Activated CD8-positive, alpha-beta memory T cell treated with anti-CD3 and anti-CD28 coated beads for 4 hours (primary cell): ENCODE data around the gene PAM16.
"Not testable (repeated sequence)": the region's sequence is repeated elsewhere in the genome, so short reads cannot be mapped to it uniquely, and the experiment has no call there.

Experiments
- DNase-seq, 2 donors: peaks; one replicate each; pipeline ENCODE4 v3.0.0-alpha.2; 2020; ENCODE audit warnings: low read depth in 2 of 2

Gene PAM16

DNA sequence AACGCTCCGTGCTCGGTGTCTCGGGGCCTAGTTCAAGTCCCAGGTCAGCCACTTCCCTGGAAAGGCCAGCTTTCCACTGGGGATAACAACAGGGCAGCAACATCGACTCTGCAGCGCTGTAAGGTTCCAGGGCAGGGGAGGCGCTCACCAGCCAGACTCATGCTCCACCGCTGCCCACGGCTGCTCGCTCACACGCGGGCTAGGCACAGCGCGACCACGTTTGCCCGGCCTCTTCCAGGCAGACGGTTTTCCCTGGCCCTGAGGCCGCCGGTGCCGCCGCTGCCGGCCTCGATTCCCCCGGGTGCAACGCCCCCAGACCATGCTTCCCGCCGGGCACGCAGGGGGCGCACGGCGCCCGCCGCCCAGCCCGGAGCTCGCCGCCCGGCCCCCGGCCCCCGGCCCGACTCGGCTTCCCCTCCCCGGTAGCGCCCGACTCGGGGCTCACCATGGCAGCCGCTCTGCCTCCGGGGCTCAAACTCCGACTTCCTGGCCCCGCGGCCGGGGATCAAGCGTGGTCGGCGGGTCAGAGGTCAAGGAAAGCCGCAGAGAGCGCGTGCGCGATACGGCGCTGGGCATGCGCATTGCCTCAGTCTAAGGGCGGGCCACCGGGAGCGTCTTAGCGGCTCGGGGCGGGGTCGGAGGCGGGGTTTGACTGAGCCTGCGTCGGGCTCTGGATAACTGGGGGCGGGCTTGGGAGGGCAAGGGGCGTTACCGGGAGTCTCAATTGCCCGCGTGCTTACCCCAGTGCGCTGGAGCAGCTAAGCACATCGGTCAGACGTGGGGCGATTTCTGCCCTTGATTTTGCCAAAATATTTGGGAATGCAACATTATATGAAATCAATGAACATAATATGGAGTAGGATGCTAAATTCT, at the start of gene PAM16:
PAM16 (minus strand) TSS at position 535 of the 873 bp plus-strand sequence; CDS start at position 448, 87 bp downstream.
- peak; percentile 95 to 97 for DNase-seq

DNA sequence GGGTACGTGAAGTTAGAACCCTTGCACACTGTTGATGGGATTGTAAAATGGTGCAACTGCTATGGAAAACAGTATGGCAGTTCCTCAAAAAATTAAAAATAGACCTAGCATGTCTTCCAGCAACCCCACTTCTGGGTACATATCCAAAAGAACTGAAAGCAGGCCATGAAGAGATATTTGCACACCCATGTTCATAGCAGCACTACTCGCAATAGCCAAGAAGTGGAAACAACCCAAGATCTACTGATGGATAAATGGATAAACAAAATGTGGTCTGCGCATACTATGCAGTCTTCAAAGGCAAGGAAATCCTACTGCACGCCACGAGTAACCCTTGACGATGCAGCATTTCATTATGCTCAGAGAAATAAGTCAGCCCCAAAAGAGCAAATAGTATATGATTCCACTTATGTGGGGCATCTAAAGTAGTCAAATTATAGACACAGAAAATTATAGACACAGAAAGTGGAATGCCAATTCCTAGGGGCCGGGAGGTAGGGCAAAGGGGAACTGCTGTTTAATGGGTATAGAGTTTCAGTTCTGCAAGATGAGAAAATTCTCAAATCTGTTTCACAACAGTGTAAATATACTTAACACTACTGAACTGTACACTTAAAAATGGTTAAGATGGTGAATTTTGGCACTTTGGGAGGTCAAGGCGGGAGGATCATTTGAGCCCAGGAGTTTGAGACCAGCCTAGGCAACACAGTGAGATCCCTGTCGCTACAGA, 48.0 kb upstream of the PAM16 start:
- no peak for DNase-seq

DNA sequence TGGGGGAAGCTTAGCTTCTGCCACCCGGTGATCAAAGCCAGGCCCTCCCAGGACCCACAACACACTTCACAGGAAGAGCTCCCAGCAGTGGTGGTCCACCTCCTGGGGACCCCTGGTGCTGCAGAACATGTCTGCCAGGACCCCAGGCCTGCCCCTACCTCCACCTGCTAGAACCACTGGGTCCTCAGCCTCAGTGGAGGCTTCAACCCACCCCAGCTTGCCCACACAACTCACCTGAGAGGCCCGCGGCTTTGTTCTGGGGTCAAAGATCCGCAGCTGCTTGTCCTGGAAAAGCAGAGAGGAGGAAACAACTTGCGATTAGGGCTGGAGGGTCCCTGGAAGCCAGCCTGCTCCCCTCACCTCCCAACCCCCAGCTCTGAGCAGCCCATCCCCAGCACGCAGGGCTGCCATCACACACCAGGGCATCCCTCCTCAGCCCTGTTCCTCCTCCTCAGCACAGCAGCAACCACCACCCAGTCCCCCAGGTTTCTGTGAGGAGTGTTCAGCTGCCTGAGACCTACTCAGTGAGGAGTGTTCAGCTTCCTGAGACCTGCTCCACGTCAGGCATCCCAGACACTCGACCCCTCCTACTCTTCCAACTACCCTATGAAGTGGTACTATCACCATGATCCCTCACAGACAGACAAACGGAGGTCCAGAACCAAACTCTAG, 44.1 kb upstream of the PAM16 start:
- DNase-seq, result no peak

DNA sequence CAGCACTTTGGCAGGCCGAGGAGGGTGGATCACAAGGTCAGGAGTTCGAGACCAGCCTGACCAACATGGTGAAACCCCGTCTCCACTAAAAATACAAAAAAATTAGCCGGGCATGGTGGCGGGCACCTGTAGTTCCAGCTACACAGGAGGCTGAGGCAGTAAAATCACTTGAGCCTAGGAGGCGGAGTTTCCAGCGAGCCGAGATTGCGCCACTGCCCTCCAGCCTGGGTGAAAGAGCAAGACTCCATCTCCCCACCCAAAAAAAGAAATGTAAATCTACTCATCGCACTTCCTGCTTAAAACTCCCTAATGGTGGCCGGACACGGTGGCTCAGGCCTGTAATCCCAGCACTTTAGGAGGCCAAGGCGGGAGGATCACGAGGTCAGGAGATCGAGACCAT, 42.7 kb upstream of the PAM16 start:
- DNase-seq, result not testable (repeated sequence)

DNA sequence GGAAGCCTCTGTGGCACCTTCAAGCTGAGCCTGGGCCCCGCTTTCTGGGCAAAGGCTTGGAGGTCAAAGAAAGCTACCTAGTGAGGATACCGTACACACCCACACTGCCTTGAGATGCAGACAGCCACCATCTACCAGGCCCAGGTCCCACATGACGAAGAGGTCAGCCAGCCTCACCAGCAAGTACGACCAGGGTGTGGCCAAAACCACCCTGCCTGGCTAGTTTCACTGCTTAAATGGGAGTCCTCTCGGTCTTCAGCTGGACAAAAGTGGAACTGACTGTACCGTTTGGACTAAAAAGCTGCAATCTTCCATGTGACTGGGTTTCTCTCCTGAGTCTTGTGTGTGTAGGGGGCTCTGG, 42.1 kb upstream of the PAM16 start:
- no peak for DNase-seq

DNA sequence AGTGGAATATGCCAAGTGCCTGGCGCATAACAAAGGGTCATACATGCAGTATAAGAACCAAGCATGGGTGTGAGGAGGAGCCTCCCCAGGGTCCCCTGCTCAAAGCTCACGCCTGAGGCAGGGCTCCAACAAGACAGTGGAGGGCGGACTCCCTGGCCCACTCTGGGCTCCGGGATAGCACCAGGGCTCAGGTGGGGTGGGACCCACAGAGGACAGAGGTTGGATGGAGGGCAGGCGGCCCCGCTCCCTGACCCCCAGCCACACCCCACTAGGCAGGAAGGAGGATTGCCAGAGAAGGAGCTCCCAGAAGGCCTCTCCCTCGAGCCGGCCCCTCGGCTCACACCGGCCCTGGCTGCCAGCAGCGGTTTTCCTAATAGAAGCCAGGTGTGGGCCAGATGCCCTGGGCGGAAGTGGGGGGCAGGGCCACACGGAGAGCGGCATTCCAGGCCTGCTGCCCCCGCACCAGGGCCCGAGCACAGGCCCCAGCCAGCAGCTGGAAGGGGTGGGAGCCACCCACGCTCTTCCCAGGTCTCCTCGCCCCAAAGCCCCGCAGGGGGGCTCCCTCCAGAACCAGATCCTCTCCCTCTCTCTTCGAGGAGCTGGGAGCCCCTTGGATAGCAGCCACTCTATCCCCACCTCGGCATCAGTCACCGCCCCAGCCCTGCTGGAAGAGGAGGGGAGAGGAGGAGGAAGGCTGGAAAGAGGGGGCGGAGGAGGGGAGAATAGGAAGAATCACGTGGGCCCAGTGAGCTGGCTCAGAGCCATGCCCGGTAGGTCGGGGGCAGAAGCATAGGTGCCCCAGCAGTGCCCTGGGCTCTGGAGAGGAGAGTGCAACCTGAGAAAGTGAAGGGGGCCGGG, 41.5 kb upstream of the PAM16 start:
- DNase-seq, result no peak

DNA sequence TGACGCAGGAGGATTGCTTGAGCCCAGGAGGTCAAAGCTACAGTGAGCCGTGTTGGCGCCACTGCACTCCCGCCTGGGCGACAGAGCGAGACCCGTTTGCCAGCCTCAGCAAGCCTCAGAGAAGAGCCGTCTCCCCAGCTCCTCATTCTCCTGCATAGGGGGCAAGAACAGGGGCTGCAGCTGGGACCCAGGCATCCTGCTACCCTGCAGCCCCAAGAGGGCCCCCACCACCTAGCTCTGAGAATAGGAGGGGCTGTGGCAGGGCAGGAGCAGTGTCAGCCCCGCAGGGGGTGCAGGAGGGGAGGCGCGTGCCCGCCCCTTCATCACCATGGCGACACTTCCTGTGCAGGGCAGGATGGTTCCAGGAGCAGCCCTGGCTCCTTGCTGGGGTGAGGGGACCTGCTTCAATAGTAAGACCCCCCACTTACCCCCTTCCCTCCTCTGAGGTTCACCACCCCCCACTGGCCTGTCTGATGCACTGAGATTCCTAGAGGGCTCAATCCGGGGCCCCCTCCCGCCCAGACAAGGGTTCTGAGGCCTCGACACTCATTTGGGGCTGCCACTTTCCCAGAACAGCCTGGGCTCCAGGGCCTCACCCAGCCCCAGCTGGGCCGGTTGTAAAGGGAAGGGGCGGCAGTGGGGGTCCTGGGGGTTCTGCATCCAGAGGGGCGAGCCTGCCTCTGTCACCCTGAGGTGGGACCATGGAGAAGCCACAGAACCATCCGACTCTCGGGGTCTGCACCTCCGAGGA, 40.7 kb upstream of the PAM16 start:
- no peak for DNase-seq

DNA sequence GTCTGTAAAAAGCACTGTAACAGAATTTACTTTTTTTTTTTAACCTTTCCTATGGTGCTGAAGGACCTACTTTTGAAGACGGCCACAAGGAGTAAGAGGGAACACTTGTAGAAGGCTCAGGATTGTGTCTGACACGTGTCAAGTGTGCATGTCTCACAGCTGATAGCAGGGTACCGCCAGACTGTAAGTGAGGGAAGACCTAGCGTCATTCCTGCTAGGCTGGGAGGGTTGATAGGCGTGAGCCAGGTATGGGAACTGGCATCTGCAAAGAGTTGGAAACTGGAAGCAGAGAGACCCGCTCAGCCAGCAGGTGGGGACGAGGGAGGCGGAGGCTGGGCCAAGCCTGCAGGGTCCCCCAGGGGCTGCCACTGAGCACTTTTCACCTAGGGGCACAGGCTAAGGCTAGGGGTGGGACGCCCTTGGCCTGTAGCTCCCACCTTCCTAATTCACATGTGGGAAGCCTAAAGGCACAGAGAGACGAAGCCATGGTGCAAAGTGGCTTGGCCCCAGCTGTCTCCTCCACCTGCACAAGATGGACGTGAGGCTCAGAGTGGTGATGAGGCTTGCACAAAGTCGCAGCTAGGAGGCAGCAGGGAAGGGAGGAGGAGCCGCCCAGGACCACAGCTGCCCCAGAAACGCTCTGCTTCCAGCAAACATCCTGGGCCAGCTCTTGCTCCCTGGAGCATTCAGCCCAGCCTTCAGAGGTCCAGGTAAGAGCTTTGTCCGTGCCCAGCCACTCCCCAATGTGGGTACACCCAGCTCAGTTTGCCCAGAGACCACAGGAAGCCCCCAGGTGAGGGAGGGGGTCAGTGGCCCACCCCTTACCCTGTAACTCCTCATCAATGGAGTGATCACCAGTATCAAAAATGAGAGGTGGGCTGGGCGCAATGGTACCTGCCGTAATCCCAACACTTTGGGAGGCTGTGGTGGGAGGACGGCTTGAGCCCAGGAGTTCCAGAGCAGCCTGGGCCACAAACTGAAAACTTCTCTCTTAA, 39.4 kb upstream of the PAM16 start:
- no peak for DNase-seq

DNA sequence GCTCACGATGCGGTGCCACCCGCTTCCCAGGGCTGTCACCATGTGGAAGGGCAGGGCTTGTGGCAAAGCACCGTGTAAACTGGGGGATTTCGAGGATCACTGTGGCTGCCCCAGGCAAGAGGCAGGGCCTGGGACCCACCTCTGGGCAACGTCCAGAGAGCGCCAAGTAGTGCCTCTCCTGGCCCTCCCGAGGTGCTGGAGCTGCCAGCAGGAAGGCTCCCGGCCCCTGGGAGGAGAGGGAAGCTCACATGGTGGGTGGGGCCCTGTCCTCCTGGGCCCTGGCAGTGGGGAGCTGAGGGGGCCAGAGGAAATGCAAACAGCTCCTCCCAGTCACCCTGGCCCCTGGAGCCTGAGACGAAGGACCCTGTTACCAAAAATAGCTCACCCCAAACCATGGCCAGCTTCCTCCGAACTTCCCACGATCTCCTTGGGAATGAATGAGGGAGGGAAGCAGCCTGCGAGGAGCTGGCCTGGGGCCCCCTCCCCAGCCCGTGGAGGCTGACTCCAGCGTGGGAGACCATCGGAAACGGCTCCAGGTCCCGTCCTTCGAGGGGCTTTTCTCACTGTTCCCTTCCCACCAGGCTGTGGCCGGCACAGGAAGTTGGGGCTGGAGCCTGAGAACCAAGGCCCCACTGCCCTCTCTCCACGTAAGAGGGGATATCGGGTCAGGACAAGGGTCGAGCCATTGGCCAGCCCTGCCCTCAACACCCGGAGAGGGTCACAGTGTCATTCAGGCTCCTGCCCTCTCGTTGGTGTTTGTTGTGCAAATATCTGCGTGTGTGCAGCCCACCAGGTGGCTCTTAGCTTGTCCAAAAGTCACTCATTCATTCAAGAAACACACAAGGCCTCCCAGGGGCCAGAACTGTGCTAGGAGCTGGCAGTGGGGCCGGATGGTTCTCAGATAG, 38.2 kb upstream of the PAM16 start:
- DNase-seq, result no peak

DNA sequence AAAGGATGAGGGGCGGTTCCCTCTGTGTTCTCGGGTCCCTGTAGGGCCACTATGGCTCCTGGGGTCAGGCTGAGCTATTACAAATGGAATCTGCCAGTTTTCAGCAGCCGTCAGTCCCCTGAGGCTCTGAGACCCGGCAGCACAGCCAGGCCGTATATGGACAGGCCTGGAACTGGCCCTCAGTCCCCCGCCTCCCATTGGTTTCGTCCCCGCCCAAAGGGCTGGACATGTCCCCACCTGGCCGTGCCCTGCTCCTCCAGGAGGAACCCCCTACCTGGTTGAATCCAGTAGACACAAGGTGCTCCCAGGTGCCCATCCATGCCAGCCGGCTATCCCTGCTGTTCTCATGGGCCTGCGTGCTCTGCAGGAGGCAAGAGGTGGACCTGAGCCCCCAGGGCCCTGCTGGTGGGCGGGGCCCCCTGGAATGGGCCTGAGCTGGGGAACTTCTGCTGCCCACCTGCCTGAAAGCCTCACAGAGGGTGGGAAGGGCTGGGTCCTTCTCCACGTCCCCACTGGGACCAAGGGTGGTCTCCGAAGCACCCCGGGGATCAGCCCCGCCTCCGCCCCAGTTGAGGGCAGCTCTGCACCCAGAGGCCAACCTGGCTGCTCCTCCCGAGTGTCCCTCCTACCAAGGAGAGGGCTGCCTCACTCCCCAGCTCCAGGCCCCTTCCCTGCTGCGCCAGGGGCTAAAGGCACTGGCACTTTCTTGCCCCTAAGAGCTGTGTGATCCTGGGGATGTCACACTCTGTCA, 37.3 kb upstream of the PAM16 start:
- no peak for DNase-seq

DNA sequence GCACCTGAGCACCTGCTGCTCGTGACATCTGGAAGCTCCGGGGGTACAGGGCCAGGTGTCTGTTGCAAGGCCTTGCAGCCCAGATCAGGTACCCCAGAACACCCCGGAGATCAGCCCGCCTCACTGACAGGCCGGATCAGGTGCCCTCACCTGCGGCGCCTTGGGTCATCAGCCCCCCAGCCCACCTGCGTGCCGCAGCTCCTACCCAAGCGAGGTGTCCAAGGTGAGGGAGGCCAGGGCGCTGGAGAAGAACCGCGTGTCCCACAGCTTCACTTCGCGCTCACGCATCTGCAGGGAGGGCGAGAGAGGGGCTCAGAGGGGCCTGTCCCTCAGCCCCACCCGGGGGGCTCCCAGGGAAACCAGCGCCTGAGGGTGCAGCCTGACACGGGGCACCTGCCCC, 36.7 kb upstream of the PAM16 start:
- DNase-seq, result no peak

DNA sequence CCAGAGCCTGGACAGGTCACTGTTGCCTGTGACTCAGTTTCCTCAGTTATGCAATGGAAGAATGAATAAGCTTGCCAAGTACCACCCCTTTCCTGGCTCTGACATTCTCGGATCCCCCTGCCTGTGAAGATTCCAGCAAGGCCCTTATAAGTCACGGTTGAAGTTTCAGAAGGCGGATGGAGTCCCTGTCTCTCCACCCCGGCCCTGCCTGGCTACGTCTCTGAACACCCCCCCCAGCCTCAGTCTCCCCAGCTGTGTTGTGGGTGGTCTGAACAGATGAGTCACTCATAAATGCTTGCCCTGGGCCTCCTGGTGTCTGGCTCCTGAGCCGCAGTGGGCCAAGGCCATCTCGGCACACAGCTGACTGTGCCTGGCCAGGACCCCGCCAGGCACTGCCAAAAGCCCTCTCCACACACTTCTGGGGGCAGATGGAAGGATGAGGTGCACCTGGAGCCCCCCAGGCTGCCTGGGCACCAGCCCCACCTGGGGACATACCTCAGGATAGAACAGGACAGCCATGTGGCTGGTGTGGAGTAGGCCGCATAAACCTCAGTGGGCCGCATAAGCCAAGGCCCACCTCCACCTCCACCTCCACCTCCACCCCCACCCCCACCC, 35.9 kb upstream of the PAM16 start:
- DNase-seq, result no peak

DNA sequence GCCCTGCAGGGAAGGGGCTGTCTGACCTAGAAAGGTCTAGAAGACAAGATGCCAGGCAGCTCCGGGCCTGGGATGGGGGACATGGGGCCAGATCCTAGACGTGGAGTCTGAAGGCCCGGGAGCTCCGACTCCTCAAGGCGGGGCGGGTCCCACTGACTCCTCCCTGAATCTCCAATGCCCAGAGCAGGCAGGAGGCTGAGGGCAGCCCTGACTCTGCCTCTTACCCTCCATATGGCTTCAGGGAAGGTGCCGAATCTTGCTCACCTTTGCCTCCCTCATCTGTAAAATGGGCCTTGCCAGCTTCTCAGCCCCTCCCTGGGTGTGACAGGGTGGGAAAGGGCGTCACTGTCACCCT, 35.3 kb upstream of the PAM16 start:
- DNase-seq, result no peak

DNA sequence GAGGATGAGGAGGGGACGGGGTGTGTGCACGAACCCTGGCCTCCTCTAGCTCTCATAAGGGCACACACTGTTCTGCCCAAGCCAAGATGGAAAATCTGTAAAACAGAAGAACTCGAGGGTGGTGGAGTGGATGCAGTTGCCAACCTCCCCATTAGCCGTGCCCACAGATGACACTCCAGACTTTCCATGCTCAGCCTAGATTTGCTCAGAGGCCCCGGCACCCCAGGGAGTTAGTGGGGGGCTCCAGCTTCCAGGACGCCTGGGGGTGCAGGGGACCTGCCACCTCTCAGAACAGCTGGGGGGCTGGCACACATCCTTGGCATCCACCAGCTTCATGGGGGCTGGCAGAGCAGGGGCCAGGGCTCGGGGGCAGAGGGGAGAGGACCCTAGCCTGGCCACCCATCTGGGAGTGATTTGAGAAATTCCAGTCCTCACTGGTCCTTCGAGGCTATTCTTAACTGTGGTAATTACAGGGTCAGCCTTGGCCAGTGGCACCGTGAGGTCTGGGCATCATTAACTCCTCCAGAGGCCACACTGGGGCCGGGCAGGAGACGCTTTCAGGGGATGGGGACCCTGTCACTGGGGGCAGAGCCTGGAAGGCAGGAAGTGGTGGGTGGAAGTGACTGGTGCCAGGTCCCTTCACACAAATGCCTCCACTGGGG, 34.8 kb upstream of the PAM16 start:
- no peak for DNase-seq

DNA sequence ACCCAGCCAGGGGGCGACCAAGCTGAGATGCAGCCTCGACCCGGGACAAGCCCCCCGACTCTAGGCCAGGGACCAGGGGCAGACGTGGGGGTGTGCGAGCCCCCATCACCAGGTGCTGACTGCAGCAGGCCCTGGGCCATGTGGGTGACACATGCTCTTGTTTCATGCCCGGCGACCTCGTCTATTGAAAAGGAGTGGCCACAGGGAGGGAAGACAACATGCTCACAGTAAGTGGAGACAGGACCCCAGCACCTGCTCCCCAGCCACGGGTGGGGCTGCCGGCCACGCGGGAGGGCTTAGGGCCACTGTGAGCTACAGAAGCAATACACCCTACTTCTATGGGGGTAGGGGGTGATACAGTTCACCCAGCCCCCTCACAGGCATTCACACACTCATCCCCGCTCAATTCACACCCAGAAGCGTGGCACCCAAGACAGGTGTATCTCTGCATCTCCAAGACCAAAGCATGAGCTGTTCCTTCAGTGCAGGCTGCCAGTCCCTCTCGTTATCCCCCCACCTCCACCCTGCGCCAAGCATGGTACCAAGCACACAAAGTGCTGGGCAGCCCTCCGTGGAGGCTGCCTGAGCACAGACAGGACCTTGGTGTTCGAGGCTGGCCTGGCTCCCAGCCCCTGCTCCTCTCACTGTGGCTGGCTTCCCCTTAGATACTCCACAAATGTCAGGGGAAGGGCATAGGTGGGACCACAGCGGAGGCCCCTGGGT, 34.1 kb upstream of the PAM16 start:
- no peak for DNase-seq

DNA sequence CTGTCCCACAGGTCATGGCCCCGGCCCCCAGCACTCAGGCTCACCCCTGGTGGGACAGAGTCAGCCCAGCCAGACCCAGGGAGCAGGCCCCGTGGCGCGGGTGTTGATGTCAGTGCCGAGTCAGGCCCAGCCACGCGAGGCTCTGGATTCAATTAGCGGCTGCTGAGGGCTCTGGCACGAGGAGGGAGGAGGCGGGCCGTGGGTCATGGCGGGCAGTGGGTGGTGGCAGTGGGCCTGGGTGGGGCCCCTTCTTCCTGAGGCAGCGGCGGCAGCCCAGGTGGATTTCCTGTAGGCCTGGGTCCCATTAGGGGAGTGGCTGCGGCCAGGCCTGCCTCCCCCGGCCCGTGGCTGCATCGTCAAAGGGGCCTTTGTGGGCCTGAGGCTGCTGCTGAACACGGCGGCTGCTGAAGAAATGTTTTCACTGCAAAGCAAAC, 33.4 kb upstream of the PAM16 start:
- no peak for DNase-seq
